ENCODE data around the gene EAPP. TPM values are rescaled to one million over a fixed set of nuclear protein-coding genes. Genes with fewer than 3 reads are reported as not detected.
"Not testable (repeated sequence)": the region's sequence is repeated elsewhere in the genome, so short reads cannot be mapped to it uniquely, and the experiment has no call there.

The EAPP gene
- total RNA-seq, 4 donors from 2014 or later = 45.2 to 68.7 (median 57.6) TPM

DNA sequence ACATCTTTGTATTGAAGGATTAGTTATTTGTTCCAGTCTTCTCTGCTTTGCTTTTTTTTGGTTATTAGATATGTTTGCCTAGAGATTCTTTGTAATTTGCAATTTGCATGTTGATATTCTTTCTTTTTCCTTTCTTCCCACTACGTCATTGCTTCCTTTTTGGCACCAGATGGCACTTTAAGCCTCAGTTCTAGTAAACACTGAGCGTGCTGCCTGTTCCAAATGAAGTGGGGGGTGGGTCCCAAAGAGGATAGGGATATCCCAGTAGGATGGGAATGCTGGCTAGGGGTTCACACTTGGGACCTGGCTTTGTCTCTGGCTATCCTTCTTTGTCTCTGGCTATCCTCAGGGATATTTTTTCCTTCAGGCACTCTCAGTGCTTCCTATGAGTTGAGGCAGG lies 17.0 kb downstream of the EAPP start:
- 88 to 90% methylated on average over 2 of the region's 2 CpGs for WGBS, 2 donors

DNA sequence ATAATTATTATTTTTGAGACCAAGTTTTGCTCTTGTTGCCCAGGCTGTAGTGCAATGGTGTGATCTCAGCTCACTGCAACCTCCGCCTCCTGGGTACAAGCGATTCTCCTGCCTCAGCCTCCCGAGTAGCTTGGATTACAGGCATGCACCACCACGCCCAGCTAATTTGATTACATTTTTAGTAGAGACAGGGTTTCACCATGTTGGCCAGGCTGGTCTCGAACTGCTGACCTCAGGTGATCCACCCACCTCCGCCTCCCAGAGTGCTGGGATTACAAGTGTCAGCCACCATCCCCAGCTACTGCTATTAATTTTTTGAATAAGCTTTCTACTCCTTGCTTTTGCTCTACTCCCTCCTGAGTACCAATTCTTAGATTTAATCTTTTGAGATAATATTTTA lies 18.4 kb downstream of the EAPP start:
- peaks cover 77 to 93% of the 10 kb centered on the region in 2 donors for H3K36me3 ChIP-seq
- intact Hi-C loops (cut with DNase I) = not testable (repeated sequence)
- 96 to 97% methylated on average over 6 of the region's 6 CpGs for WGBS, 2 donors

More for the DNA sequence above, 17.0 kb downstream of the EAPP start:
- Histone ChIP-seq H3K4me1 (no peaks in the 10 kb centered on the region), H3K27me3 (no peaks in the 10 kb centered on the region), H3K36me3 (peaks cover 86 to 98% of the 10 kb centered on the region in 2 donors), H3K9me3 (no peaks in the 10 kb centered on the region), H3K27ac (no peak overlapping the region), H3K4me3 (replicated peaks in 1 of 3) (no peak overlapping the region)
- intact Hi-C loops (cut with DNase I) = no loop called here
- TF ChIP-seq, protein P1, sequence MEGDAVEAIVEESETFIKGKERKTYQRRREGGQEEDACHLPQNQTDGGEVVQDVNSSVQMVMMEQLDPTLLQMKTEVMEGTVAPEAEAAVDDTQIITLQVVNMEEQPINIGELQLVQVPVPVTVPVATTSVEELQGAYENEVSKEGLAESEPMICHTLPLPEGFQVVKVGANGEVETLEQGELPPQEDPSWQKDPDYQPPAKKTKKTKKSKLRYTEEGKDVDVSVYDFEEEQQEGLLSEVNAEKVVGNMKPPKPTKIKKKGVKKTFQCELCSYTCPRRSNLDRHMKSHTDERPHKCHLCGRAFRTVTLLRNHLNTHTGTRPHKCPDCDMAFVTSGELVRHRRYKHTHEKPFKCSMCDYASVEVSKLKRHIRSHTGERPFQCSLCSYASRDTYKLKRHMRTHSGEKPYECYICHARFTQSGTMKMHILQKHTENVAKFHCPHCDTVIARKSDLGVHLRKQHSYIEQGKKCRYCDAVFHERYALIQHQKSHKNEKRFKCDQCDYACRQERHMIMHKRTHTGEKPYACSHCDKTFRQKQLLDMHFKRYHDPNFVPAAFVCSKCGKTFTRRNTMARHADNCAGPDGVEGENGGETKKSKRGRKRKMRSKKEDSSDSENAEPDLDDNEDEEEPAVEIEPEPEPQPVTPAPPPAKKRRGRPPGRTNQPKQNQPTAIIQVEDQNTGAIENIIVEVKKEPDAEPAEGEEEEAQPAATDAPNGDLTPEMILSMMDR (IDR thresholded peaks at IDR 0.05) = no peak
- no peak for TF ChIP-seq POLR2A (IDR thresholded peaks at IDR 0.05)
- no peak for DNase-seq

DNA sequence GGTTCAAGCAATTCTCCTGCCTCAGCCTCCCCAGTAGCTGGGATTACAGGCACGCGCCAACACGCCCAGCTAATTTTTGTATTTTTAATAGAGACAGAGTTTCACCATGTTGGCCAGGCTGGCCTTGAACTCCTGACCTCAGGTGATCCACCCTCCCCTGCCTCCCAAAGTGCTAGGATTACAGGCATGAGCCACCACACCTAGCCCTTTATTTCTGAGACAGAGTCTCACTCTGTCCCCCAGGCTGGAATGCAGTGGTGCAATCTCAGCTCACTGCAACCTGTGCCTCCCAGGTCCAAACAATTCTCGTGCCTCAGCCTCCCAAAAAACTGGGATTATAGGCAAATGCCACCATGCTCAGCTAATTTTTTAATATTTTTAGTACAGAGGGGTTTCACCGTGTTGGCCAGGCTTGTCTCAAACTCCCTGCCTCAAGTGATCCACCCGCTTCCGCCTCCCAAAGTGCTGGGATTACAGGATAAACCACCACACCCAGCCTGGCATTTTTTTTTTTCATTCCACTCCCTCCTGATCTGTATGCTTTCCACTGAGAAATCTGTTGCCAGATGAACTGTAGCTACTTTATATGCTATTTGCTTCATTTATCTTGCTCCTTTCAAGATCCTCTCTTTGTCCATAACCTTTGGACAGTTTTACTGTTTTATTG lies 19.1 kb downstream of the EAPP start:
- H3K4me3 ChIP-seq (replicated peaks in 1 of 3); H3K4me1 ChIP-seq; H3K27me3 ChIP-seq; H3K9me3 ChIP-seq; intact Hi-C loops (cut with DNase I); H3K27ac ChIP-seq; DNase-seq: not testable (repeated sequence)
- 96 to 99% methylated on average over 7 of the region's 7 CpGs for WGBS, 2 donors
- peaks cover 77 to 91% of the 10 kb centered on the region in 2 donors for H3K36me3 ChIP-seq

More for the DNA sequence above, 18.4 kb downstream of the EAPP start:
- not testable (repeated sequence) for H3K27me3 ChIP-seq; H3K4me1 ChIP-seq; H3K27ac ChIP-seq; H3K4me3 ChIP-seq (replicated peaks in 1 of 3); DNase-seq; H3K9me3 ChIP-seq

DNA sequence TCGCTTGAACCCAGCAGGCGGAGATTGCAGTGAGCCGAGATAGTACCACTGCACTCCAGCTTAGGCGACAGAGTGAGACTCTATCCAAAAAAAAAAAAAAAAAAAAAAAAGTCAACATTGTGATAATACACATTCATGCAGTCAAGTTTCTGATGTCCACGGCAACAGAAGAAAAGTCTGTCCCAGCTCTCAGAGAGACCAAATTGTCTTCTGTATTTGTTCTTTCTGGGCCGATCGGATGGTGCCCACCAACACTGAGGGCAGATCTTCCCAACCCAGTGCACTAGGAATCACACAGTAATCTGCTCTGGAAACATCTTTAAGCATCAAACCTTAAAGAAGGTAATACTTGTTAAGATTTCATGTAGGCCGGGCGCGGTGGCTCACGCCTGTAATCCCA lies 31.6 kb downstream of the EAPP start:
- TF ChIP-seq POLR2A (IDR thresholded peaks at IDR 0.05) = no peak
- TF ChIP-seq, protein P1 (IDR thresholded peaks at IDR 0.05) = no peak
- no peaks in the 10 kb centered on the region for H3K36me3 ChIP-seq
- 95 to 96% methylated on average over 11 of the region's 11 CpGs for WGBS, 2 donors
- intact Hi-C loops (cut with DNase I) = no loop called here
- H3K27ac ChIP-seq = no peak overlapping the region
- H3K27me3 ChIP-seq = no peaks in the 10 kb centered on the region
- H3K9me3 ChIP-seq = no peaks in the 10 kb centered on the region
- H3K4me3 ChIP-seq (replicated peaks in 1 of 3) = no peak overlapping the region
- no peak for DNase-seq
- H3K4me1 ChIP-seq = no peaks in the 10 kb centered on the region

DNA sequence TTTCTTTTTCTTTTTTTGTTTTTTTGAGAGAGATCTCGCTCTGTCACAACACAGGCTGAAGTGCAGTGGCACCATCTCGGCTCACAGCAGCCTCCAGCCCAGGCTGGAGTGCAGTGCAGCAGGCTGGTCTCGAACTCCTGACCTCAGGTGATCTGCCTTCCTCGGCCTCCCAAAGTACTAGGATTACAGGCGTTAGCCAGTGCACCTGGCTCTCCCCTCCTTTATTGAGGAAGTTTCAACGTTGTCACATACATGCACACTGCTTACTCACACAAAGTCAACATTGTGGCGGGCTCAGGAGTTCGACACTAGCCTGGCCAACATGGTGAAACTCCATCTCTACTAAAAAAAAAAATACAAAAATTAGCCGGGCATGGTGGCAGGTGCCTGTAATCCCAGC lies 32.0 kb downstream of the EAPP start:
- intact Hi-C loops (cut with DNase I) = no loop called here
- no peaks in the 10 kb centered on the region for H3K27me3 ChIP-seq
- no peaks in the 10 kb centered on the region for H3K36me3 ChIP-seq
- H3K9me3 ChIP-seq = no peaks in the 10 kb centered on the region
- no peak for DNase-seq
- H3K27ac ChIP-seq = no peak overlapping the region
- no peak overlapping the region for H3K4me3 ChIP-seq (replicated peaks in 1 of 3)
- H3K4me1 ChIP-seq = no peaks in the 10 kb centered on the region
- WGBS, 2 donors = 88 to 89% methylated on average over 9 of the region's 9 CpGs
- no peak for TF ChIP-seq POLR2A (IDR thresholded peaks at IDR 0.05)
- TF ChIP-seq, protein P1 (IDR thresholded peaks at IDR 0.05) = no peak

DNA sequence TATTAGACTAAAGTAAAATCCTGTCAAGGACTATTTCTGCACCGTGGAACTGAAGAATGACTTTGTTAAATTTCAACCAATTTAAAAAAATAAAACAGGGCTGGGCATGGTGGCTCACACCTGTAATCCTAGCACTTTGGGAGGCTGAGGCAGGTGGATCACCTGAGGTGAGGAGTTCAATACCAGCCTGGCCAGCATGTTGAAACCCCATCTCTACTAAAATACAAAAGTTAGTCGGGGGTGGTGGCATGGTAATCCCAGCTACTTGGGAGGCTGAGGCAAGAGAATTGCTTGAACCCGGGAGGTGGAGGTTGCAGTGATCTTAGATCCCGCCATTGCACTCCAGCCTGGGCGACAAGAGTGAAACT lies 34.4 kb downstream of the EAPP start:
- WGBS, 2 donors = 79 to 85% methylated on average over 5 of the region's 5 CpGs
- H3K4me3 ChIP-seq (replicated peaks in 1 of 3); H3K27me3 ChIP-seq; intact Hi-C loops (cut with DNase I); H3K36me3 ChIP-seq; DNase-seq; H3K27ac ChIP-seq; H3K9me3 ChIP-seq; H3K4me1 ChIP-seq: not testable (repeated sequence)

DNA sequence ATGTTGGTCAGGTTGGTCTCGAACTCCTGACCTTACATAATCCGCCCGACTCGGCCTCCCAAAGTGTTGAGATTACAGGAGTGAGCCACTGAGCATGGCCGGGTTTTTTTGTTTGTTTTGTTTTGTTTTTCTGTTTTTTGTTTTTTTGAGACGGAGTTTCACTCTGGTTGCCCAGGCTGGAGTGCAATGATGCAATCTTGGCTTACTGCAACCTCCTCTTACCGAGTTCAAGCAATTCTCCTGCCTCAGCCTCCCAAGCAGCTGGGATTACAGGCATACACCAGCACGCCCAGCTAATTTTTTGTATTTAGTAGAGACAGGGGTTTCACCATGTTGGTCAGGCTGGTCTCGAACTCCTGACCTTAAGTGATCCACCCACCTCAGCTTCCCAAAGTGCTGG lies 35.5 kb downstream of the EAPP start:
- 81 to 93% methylated on average over 9 of the region's 9 CpGs for WGBS, 2 donors
- intact Hi-C loops (cut with DNase I); DNase-seq: not testable (repeated sequence)

More for the DNA sequence above, 35.5 kb downstream of the EAPP start:
- not testable (repeated sequence) for H3K36me3 ChIP-seq; H3K4me3 ChIP-seq (replicated peaks in 1 of 3); H3K9me3 ChIP-seq; H3K4me1 ChIP-seq; H3K27ac ChIP-seq; H3K27me3 ChIP-seq
